HEK293 (cell line): ENCODE data around the gene HEPACAM.

Experiments used
- ATF2 ChIP-seq: fragments of 450-650 bp; formaldehyde crosslinking; IDR thresholded peaks from 2 replicates; pipeline ENCODE4 v1.5.1; 2016; ENCODE audit warnings: missing biosample characterization, missing genetic modification characterization, low read depth
- EGR2 ChIP-seq: fragments of 450-650 bp; formaldehyde crosslinking; IDR thresholded peaks from 2 replicates; pipeline ENCODE4 v1.5.1; 2016; ENCODE audit warnings: low read depth, missing biosample characterization, missing genetic modification characterization
- KLF9 ChIP-seq: fragments of 450-650 bp; formaldehyde crosslinking; IDR thresholded peaks from 2 replicates; pipeline ENCODE4 v1.5.1; 2016; ENCODE audit warnings: missing biosample characterization, missing genetic modification characterization, low read depth
- MEIS1 ChIP-seq: sonication (generic); formaldehyde crosslinking; IDR thresholded peaks from 2 replicates; pipeline ENCODE4 v1.8.1; 2022; ENCODE audit warnings: missing genetic modification reagents, mild to moderate bottlenecking, borderline replicate concordance
- SP3 ChIP-seq: fragments of 450-650 bp; formaldehyde crosslinking; IDR thresholded peaks from 2 replicates; pipeline ENCODE4 v1.5.1; 2016; ENCODE audit warnings: missing biosample characterization, missing genetic modification characterization
- YY1 ChIP-seq: fragments of 450-650 bp; formaldehyde crosslinking; IDR thresholded peaks from 2 replicates; pipeline ENCODE4 v1.5.1; 2018; ENCODE audit warnings: missing biosample characterization, missing genetic modification characterization
- ZNF239 ChIP-seq: fragments of 450-650 bp; formaldehyde crosslinking; IDR thresholded peaks from 2 replicates; pipeline ENCODE4 v1.5.1; 2016; ENCODE audit warnings: missing biosample characterization, missing genetic modification characterization
- ZNF24 ChIP-seq: fragments of 450-650 bp; formaldehyde crosslinking; IDR thresholded peaks from 2 replicates; pipeline ENCODE4 v1.5.1; 2016; ENCODE audit warnings: missing biosample characterization, missing genetic modification characterization
- ZNF747 ChIP-seq: fragments of 450-650 bp; formaldehyde crosslinking; IDR thresholded peaks from 2 replicates; pipeline ENCODE4 v1.5.1; 2016; ENCODE audit warnings: missing biosample characterization, missing genetic modification characterization

GRCh38 chr11:124951341-124951740 lies 15.5 kb upstream of the HEPACAM start:
- TF ChIP-seq MEIS1 (CRISPR knock-in tag) (no peak), KLF9 (tag by site-specific recombination) (no peak), YY1 (tag by site-specific recombination) (no peak), EGR2 (tag by site-specific recombination) (no peak), ATF2 (tag by site-specific recombination) (no peak), ZNF747 (no peak), SP3 (tag by site-specific recombination) (no peak), ZNF239 (no peak), ZNF24 (tag by site-specific recombination) (no peak)
